ENCODE measurements around the gene CSF3. TPM values are rescaled to one million over a fixed set of nuclear protein-coding genes. Genes with fewer than 3 reads are reported as not detected.

CSF3 gene
- not detected for total RNA-seq

- DNase-seq, result no peak
Measured at GRCh38 chr17:40015005-40015997, at the start of gene CSF3. TSS of gene CSF3 (plus strand) at chr17:40015440. CDS start at chr17:40015475, 35 bp downstream.

GRCh38 chr17:39966771-39967170, 48.5 kb upstream of the CSF3 start:
- no peak for DNase-seq

- no peak for DNase-seq
Measured at GRCh38 chr17:39968761-39969160, 46.5 kb upstream of the CSF3 start.

- no peak for DNase-seq
Measured at GRCh38 chr17:39969375-39969774, 45.9 kb upstream of the CSF3 start.

GRCh38 chr17:39970157-39970692, 45.0 kb upstream of the CSF3 start:
- no peak for DNase-seq

- no peak for DNase-seq
Measured at GRCh38 chr17:39971076-39971603, 44.1 kb upstream of the CSF3 start.

GRCh38 chr17:39972271-39972670, 43.0 kb upstream of the CSF3 start:
- DNase-seq, result no peak

- no peak for DNase-seq
Measured at GRCh38 chr17:39973496-39973895, 41.7 kb upstream of the CSF3 start.

- no peak for DNase-seq
Measured at GRCh38 chr17:39974433-39974832, 40.8 kb upstream of the CSF3 start.

GRCh38 chr17:39975801-39976200, 39.4 kb upstream of the CSF3 start:
- no peak for DNase-seq

- no peak for DNase-seq
Measured at GRCh38 chr17:39979016-39979670, 36.1 kb upstream of the CSF3 start.

- no peak for DNase-seq
Measured at GRCh38 chr17:39979893-39980350, 35.3 kb upstream of the CSF3 start.

- peak; percentile 98 for DNase-seq
Measured at GRCh38 chr17:39980351-39981206, 34.7 kb upstream of the CSF3 start, which contains the start of gene PSMD3. TSS of gene PSMD3 (plus strand) at chr17:39980807. CDS start at chr17:39980971, 164 bp downstream.

GRCh38 chr17:39981207-39981741, 34.0 kb upstream of the CSF3 start:
- DNase-seq, result no peak

- no peak for DNase-seq
Measured at GRCh38 chr17:39981766-39982375, 33.4 kb upstream of the CSF3 start.

- DNase-seq, result no peak
Measured at GRCh38 chr17:39988206-39988810, 26.9 kb upstream of the CSF3 start.

- DNase-seq, result no peak
Measured at GRCh38 chr17:39994448-39994847, 20.8 kb upstream of the CSF3 start.

GRCh38 chr17:39995438-39995837, 19.8 kb upstream of the CSF3 start:
- DNase-seq, result no peak

- no peak for DNase-seq
Measured at GRCh38 chr17:39996162-39996561, 19.1 kb upstream of the CSF3 start.

GRCh38 chr17:39996800-39997199, 18.4 kb upstream of the CSF3 start:
- no peak for DNase-seq

GRCh38 chr17:39997543-39997942, 17.7 kb upstream of the CSF3 start:
- no peak for DNase-seq

Data from effector CD4-positive, alpha-beta T cell (primary cell).